GM06990 (cell line): ENCODE data around the gene LRRFIP2.

Experiments
- DNase-seq: peaks from one replicate; pipeline ENCODE4 v3.0.0-alpha.2; 2011; ENCODE audit not compliant: insufficient read length; ENCODE audit errors: extremely low read depth
- H3K27me3 ChIP-seq: replicated peaks from 2 replicates; pipeline ENCODE4 v1.6.0; 2011; ENCODE audit warnings: low read length; ENCODE audit not compliant: control insufficient read depth, insufficient read depth
- H3K36me3 ChIP-seq: 2 replicates; pipeline ENCODE4 v1.5.1; 2011; ENCODE audit warnings: low read length; ENCODE audit not compliant: control insufficient read depth, insufficient read depth
- H3K4me3 ChIP-seq: replicated peaks from 2 replicates; pipeline ENCODE4 v1.5.1; 2011; ENCODE audit warnings: low read depth, mild to moderate bottlenecking, control low read depth, low read length
- TF ChIP-seq, protein P1 (sequence below): IDR thresholded peaks from 2 replicates; pipeline ENCODE4 v1.5.1; 2011; ENCODE audit warnings: low read length, control low read depth, mild to moderate bottlenecking, inconsistent platforms; ENCODE audit not compliant: insufficient read depth, poor library complexity, severe bottlenecking

LRRFIP2 gene

DNA sequence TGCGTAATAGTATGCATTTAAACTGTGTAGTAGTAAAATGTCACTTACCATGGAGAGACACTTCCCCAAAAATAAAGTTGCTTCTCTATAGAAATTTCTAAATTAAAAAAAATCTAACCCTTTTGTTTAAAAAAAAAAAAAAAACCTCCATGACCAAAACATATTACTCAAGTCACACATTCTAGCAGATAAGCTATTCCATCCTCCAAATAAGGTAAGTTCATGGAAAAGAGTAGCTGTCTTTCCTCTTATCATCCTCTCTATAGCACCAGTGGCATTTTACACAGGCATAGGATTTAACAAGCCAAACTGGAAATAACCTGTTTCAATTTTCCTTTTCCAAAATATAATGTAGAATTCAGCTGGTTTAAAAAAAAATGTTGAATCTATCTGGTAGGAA, 57.4 kb downstream of the LRRFIP2 start:
- Histone ChIP-seq H3K36me3 (no peaks in the 10 kb centered on the region), H3K4me3 (no peak overlapping the region), H3K27me3 (no peaks in the 10 kb centered on the region)
- DNase-seq = no peak
- TF ChIP-seq, protein P1, sequence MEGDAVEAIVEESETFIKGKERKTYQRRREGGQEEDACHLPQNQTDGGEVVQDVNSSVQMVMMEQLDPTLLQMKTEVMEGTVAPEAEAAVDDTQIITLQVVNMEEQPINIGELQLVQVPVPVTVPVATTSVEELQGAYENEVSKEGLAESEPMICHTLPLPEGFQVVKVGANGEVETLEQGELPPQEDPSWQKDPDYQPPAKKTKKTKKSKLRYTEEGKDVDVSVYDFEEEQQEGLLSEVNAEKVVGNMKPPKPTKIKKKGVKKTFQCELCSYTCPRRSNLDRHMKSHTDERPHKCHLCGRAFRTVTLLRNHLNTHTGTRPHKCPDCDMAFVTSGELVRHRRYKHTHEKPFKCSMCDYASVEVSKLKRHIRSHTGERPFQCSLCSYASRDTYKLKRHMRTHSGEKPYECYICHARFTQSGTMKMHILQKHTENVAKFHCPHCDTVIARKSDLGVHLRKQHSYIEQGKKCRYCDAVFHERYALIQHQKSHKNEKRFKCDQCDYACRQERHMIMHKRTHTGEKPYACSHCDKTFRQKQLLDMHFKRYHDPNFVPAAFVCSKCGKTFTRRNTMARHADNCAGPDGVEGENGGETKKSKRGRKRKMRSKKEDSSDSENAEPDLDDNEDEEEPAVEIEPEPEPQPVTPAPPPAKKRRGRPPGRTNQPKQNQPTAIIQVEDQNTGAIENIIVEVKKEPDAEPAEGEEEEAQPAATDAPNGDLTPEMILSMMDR = no peak

DNA sequence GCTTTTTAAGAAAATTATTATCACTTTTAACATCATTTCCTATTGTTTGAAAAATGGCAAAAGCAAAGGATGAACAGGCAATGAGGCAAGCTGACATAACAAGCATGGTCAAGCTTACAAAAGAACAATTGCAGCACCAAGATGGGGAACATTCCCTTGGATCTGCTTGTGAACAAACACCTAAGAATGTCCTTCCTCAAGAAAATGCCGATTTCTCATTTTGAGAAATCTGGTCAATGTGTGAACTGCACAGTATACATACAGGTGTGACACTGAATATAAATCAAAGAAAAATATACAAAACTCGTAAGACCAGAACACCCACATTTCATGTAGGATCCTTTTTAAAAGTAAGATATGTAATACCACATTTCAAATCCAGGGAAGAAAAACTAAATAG, 58.9 kb downstream of the LRRFIP2 start:
- Histone ChIP-seq H3K27me3 (no peaks in the 10 kb centered on the region), H3K36me3 (no peaks in the 10 kb centered on the region; the same call in 1 of the 2 replicates), H3K4me3 (no peak overlapping the region)
- TF ChIP-seq, protein P1 = no peak
- DNase-seq = no peak

DNA sequence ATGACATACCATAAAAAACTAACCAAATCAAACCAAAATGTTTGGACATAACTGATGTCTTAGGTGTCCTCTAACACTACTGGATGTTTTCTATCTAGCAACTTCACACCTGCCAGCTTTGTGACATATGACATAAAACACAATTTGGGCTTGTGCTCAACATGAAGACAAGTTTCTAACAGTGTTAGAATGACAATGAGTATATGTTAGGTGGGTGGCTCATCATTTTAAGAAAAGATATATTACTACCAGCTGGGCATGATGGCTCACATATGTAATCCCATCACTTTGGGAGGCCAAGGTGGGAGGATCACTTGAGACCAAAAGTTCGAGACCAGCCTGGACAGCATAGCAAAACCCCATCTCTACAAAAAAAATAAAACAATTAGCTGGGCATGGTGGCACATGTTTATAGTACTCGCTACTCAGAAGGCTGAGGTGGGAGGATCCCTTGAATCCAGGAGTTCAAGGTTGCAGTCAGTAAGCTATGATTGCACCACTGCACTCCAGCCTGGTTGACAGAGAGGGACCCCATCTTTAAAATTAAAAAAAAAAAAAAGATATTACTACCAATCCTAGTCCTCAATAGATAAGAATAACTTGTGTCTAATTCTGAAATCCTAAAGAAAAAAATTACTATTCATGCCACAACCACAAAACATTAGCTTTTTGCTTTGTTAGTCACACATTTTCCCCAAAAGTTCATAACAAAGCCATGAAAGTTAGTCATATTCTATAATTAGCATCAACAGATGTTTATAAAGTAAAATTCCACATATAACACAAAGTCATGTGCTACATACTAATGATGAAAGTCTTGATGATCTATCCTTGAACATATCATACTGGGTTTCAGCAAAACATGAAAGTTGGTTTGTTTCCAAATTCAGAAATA, 59.9 kb downstream of the LRRFIP2 start:
- peak; percentile 11 for DNase-seq
- TF ChIP-seq, protein P1 = no peak
- H3K27me3 ChIP-seq = no peaks in the 10 kb centered on the region
- H3K36me3 ChIP-seq = no peaks in the 10 kb centered on the region; the same call in 1 of the 2 replicates
- no peak overlapping the region for H3K4me3 ChIP-seq

DNA sequence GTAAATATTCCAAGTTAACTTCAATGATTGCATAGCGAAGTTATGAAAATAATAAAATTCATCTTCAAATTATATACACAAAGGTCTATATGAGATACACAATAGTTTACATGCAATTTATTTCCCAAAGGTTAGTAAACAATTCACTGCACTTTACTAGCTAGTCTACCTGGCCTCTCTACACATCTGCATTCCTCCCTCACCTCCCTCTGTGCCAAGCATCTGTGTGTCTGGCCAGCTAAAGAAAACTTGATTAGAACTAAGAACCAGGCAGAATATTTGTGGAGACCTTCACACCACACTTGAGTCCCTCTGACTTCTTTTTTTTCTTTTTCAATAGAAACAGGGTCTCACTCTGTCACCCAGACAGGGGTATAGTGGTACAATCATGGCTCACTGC, 61.4 kb downstream of the LRRFIP2 start:
- H3K27me3 ChIP-seq = no peaks in the 10 kb centered on the region
- H3K36me3 ChIP-seq = no peaks in the 10 kb centered on the region; the same call in 1 of the 2 replicates
- no peak for DNase-seq
- TF ChIP-seq, protein P1 = no peak
- no peak overlapping the region for H3K4me3 ChIP-seq

DNA sequence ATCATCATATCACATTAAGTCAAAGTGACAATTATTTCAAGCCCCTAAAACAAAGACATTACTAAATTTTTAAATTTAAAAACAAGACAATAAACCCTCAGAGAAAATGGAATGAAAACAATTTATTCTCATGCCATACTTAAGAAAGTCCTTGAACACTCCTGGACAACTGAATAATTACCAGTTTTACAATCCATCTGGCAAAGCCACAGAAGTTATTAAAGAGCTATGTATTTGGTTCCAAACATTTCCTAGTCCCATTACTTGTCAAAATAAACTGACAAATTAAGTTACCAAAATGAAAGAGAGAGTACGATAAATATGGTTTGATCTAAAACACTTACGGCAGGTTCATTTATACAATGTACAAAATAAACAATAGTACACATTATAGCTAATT, 63.2 kb downstream of the LRRFIP2 start:
- Histone ChIP-seq H3K27me3 (no peaks in the 10 kb centered on the region), H3K4me3 (no peak overlapping the region), H3K36me3 (no peaks in the 10 kb centered on the region; the same call in 1 of the 2 replicates)
- TF ChIP-seq, protein P1 = no peak
- no peak for DNase-seq

DNA sequence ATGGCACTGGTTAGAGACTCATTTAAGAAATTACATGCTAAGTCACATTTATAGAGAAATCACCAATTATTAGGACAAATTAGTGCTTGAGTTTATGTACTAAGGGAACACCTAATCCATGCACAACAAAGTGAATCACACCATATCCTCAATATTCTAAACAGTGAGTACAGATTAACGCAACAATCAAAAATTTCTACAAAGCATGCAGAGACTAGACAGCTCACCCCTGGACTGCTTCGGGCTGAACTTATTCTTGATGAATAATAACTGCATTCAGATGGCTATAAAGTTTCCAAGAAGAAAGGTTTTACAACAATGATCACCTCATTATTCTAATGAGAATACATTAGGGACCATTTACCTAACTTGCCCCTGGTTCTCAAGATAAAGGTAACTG, 66.5 kb downstream of the LRRFIP2 start:
- TF ChIP-seq, protein P1 = no peak
- H3K36me3 ChIP-seq = no peaks in the 10 kb centered on the region; the same call in 1 of the 2 replicates
- H3K27me3 ChIP-seq = no peaks in the 10 kb centered on the region
- no peak overlapping the region for H3K4me3 ChIP-seq
- DNase-seq = no peak
